HUES48 (cell line): Measurements from ENCODE around the gene SPHKAP.

Experiments used
- H3K27ac ChIP-seq: one replicate; pipeline ENCODE4 v1.7.0; 2013; ENCODE audit warnings: low read depth, low read length, inconsistent platforms
- H3K27me3 ChIP-seq: 2 replicates; pipeline ENCODE4 v1.6.1; 2013; ENCODE audit warnings: mild to moderate bottlenecking, low read length; ENCODE audit not compliant: control insufficient read depth, insufficient read depth
- H3K36me3 ChIP-seq: 2 replicates; pipeline ENCODE4 v1.6.1; 2013; ENCODE audit warnings: low read length; ENCODE audit not compliant: control insufficient read depth, insufficient read depth
- H3K4me1 ChIP-seq: 2 replicates; pipeline ENCODE4 v1.6.1; 2013; ENCODE audit warnings: mild to moderate bottlenecking, low read length; ENCODE audit not compliant: control insufficient read depth, insufficient read depth
- H3K4me3 ChIP-seq: 2 replicates; pipeline ENCODE4 v1.5.1; 2013; ENCODE audit warnings: mild to moderate bottlenecking, low read depth, low read length
- H3K9ac ChIP-seq: 2 replicates; pipeline ENCODE4 v1.6.1; 2013; ENCODE audit warnings: mild to moderate bottlenecking, low read depth, low read length, moderate library complexity
- H3K9me3 ChIP-seq: 2 replicates; pipeline ENCODE4 v1.6.1; 2013; ENCODE audit warnings: low read length; ENCODE audit not compliant: control insufficient read depth, insufficient read depth

The SPHKAP gene

GRCh38 chr2:228038967-228039366 lies 142.5 kb downstream of the SPHKAP start:
- Histone ChIP-seq H3K27me3 (no peaks in the 10 kb centered on the region), H3K27ac (no peak overlapping the region), H3K4me3 (no peak overlapping the region), H3K9me3 (no peaks in the 10 kb centered on the region), H3K4me1 (no peaks in the 10 kb centered on the region), H3K36me3 (no peaks in the 10 kb centered on the region), H3K9ac (no peak overlapping the region)

GRCh38 chr2:228037915-228038314 lies 143.6 kb downstream of the SPHKAP start:
- Histone ChIP-seq H3K36me3 (no peaks in the 10 kb centered on the region), H3K9me3 (no peaks in the 10 kb centered on the region), H3K9ac (no peak overlapping the region), H3K4me1 (no peaks in the 10 kb centered on the region), H3K27me3 (no peaks in the 10 kb centered on the region), H3K4me3 (no peak overlapping the region), H3K27ac (no peak overlapping the region)

GRCh38 chr2:228023619-228024018 lies 157.9 kb downstream of the SPHKAP start:
- Histone ChIP-seq H3K9ac (no peak overlapping the region), H3K27me3 (no peaks in the 10 kb centered on the region), H3K36me3 (no peaks in the 10 kb centered on the region), H3K4me3 (no peak overlapping the region), H3K4me1 (no peaks in the 10 kb centered on the region), H3K27ac (no peak overlapping the region), H3K9me3 (no peaks in the 10 kb centered on the region)

- Histone ChIP-seq H3K9ac (no peak overlapping the region), H3K27me3 (no peaks in the 10 kb centered on the region), H3K36me3 (no peaks in the 10 kb centered on the region), H3K27ac (no peak overlapping the region), H3K4me1 (peaks cover 9% of the 10 kb centered on the region), H3K9me3 (no peaks in the 10 kb centered on the region), H3K4me3 (no peak overlapping the region)
These were observed 163.2 kb downstream of the SPHKAP start for GRCh38 chr2:228018311-228018710.

GRCh38 chr2:228017784-228018183 lies 163.7 kb downstream of the SPHKAP start:
- H3K9ac ChIP-seq: no peak overlapping the region
- H3K27me3 ChIP-seq: no peaks in the 10 kb centered on the region
- no peaks in the 10 kb centered on the region for H3K9me3 ChIP-seq
- H3K36me3 ChIP-seq: no peaks in the 10 kb centered on the region
- H3K4me1 ChIP-seq: peaks cover 9% of the 10 kb centered on the region
- no peak overlapping the region for H3K27ac ChIP-seq
- H3K4me3 ChIP-seq: no peak overlapping the region

- Histone ChIP-seq H3K36me3 (no peaks in the 10 kb centered on the region), H3K9me3 (no peaks in the 10 kb centered on the region), H3K27ac (no peak overlapping the region), H3K4me3 (no peak overlapping the region), H3K9ac (no peak overlapping the region), H3K4me1 (peaks cover 9% of the 10 kb centered on the region), H3K27me3 (no peaks in the 10 kb centered on the region)
These were observed 165.1 kb downstream of the SPHKAP start for GRCh38 chr2:228016402-228016801.

- Histone ChIP-seq H3K4me3 (no peak overlapping the region), H3K27ac (no peak overlapping the region), H3K27me3 (no peaks in the 10 kb centered on the region), H3K4me1 (peaks cover 9% of the 10 kb centered on the region), H3K9me3 (no peaks in the 10 kb centered on the region), H3K9ac (no peak overlapping the region), H3K36me3 (no peaks in the 10 kb centered on the region)
These were observed 165.7 kb downstream of the SPHKAP start for GRCh38 chr2:228015741-228016140.

GRCh38 chr2:227996366-227996765 lies 185.1 kb downstream of the SPHKAP start:
- H3K27me3 ChIP-seq: no peaks in the 10 kb centered on the region

GRCh38 chr2:227990937-227991336 lies 190.6 kb downstream of the SPHKAP start:
- H3K36me3 ChIP-seq: no peaks in the 10 kb centered on the region
- H3K9ac ChIP-seq: no peak overlapping the region
- no peaks in the 10 kb centered on the region for H3K9me3 ChIP-seq
- H3K27ac ChIP-seq: no peak overlapping the region
- no peaks in the 10 kb centered on the region for H3K27me3 ChIP-seq
- no peaks in the 10 kb centered on the region for H3K4me1 ChIP-seq
- no peak overlapping the region for H3K4me3 ChIP-seq

More at GRCh38 chr2:227996366-227996765, 185.1 kb downstream of the SPHKAP start:
- Histone ChIP-seq H3K9me3 (no peaks in the 10 kb centered on the region), H3K4me1 (no peaks in the 10 kb centered on the region), H3K4me3 (no peak overlapping the region), H3K36me3 (no peaks in the 10 kb centered on the region), H3K27ac (no peak overlapping the region), H3K9ac (no peak overlapping the region)

GRCh38 chr2:227973241-227973640 lies 208.2 kb downstream of the SPHKAP start:
- no peak overlapping the region for H3K9ac ChIP-seq
- H3K36me3 ChIP-seq: no peaks in the 10 kb centered on the region
- no peaks in the 10 kb centered on the region for H3K9me3 ChIP-seq
- no peak overlapping the region for H3K4me3 ChIP-seq
- H3K27me3 ChIP-seq: no peaks in the 10 kb centered on the region
- no peak overlapping the region for H3K27ac ChIP-seq
- H3K4me1 ChIP-seq: peaks cover 2% of the 10 kb centered on the region; the same call in 1 of the 2 replicates

- H3K4me3 ChIP-seq: no peak overlapping the region
- H3K9ac ChIP-seq: no peak overlapping the region
- H3K27ac ChIP-seq: no peak overlapping the region
- H3K4me1 ChIP-seq: no peaks in the 10 kb centered on the region
- H3K27me3 ChIP-seq: no peaks in the 10 kb centered on the region
- H3K36me3 ChIP-seq: no peaks in the 10 kb centered on the region
- no peaks in the 10 kb centered on the region for H3K9me3 ChIP-seq
These were observed 209.8 kb downstream of the SPHKAP start for GRCh38 chr2:227971619-227972230.
